OCI-LY7 (cell line): ENCODE data around the gene TUBB1. TPM values are rescaled to one million over a fixed set of nuclear protein-coding genes. Genes with fewer than 3 reads are reported as not detected.

Experiments
- BruUV-seq: library from RNA; stranded (reverse); fragments of 400-500 nt; replicated peaks from 2 replicates; lab custom pipeline; 2021; lab: Mats Ljungman, UMichigan
- CTCF ChIA-PET: fragments of 300-600 bp; sonication (Branson Sonifier 250); formaldehyde crosslinking; loops from one replicate; lab custom pipeline; 2022; ENCODE audit warnings: antibody characterized with exemption; ENCODE audit not compliant: unreplicated experiment; lab: Charles Lee
- POLR2A ChIA-PET: fragments of 300-600 bp; sonication (Branson Sonifier 250); formaldehyde crosslinking; loops from one replicate; lab custom pipeline; 2022; ENCODE audit warnings: antibody characterized with exemption; lab: Charles Lee
- DNase-seq: peaks from one replicate; pipeline ENCODE4 v3.0.0-alpha.2; 2015; ENCODE audit warnings: low spot score
- H2AFZ ChIP-seq: fragments of 200-600 bp; sonication (generic), shearing (Covaris generic); 2 replicates; pipeline ENCODE4 v1.6.1; 2014; ENCODE audit warnings: mild to moderate bottlenecking, antibody characterized with exemption, low read length, moderate library complexity
- H3K27ac ChIP-seq: fragments of 200-600 bp; sonication (generic); 2 replicates; pipeline ENCODE4 v1.5.1; 2014; ENCODE audit warnings: mixed run types, low read depth, mild to moderate bottlenecking, moderate library complexity, low read length, inconsistent platforms; ENCODE audit not compliant: poor library complexity, severe bottlenecking
- H3K36me3 ChIP-seq: fragments of 200-600 bp; sonication (generic); 2 replicates; pipeline ENCODE4 v1.6.1; 2014; ENCODE audit warnings: mild to moderate bottlenecking, antibody characterized with exemption, low read length, moderate library complexity, mixed read lengths; ENCODE audit not compliant: insufficient read depth
- H3K4me1 ChIP-seq: fragments of 200-600 bp; sonication (generic); 2 replicates; pipeline ENCODE4 v1.5.1; 2014; ENCODE audit warnings: mild to moderate bottlenecking, low read length; ENCODE audit not compliant: insufficient read depth, poor library complexity, severe bottlenecking
- H3K4me2 ChIP-seq: fragments of 200-600 bp; sonication (generic); 2 replicates; pipeline ENCODE4 v1.6.1; 2014; ENCODE audit warnings: mild to moderate bottlenecking, low read length
- H3K4me3 ChIP-seq: fragments of 200-600 bp; sonication (generic); 2 replicates; pipeline ENCODE4 v1.5.1; 2014; ENCODE audit warnings: mild to moderate bottlenecking, low read depth, low read length; ENCODE audit not compliant: poor library complexity, severe bottlenecking
- H3K79me2 ChIP-seq: fragments of 200-600 bp; sonication (generic); 2 replicates; pipeline ENCODE4 v1.6.1; 2016; ENCODE audit warnings: low read depth, mild to moderate bottlenecking, low read length, moderate library complexity, mixed read lengths; ENCODE audit not compliant: insufficient read depth
- H3K9me2 ChIP-seq: fragments of 200-600 bp; sonication (generic); 2 replicates; pipeline ENCODE4 v1.6.1; 2016; ENCODE audit warnings: mild to moderate bottlenecking, low read length, mixed read lengths; ENCODE audit not compliant: insufficient read depth
- H3K9me3 ChIP-seq: fragments of 200-600 bp; sonication (generic); 2 replicates; pipeline ENCODE4 v1.6.1; 2014; ENCODE audit warnings: mild to moderate bottlenecking, mixed run types, low read length, mixed read lengths
- H4K20me1 ChIP-seq: fragments of 200-600 bp; sonication (generic); 2 replicates; pipeline ENCODE4 v1.6.1; 2014; ENCODE audit warnings: mild to moderate bottlenecking, antibody characterized with exemption, low read length, moderate library complexity, mixed read lengths; ENCODE audit not compliant: insufficient read depth
- EZH2phosphoT487 ChIP-seq: fragments of 200-600 bp; sonication (generic); IDR thresholded peaks from 2 replicates; pipeline ENCODE4 v1.6.1; 2018; ENCODE audit warnings: low read depth, borderline replicate concordance, mild to moderate bottlenecking, mixed run types, antibody characterized with exemption, low read length, moderate library complexity, mixed read lengths
- intact Hi-C: fragments of 100-400 bp; cut with micrococcal nuclease; formaldehyde crosslinking; loops from one replicate; pipeline ENCODE4 v1.10.0; 2022; ENCODE audit not compliant: unreplicated experiment
- total RNA-seq, 2 experiments: library from RNA; depleted of rRNA in 1 of 2; stranded (reverse); fragments of >200 nt in 1 of 2; shearing (Covaris generic) in 1 of 2; gene quantifications; 2 replicates each; pipeline ENCODE4 v1.2.3, GENCODE V29; 2014 to 2022
- TF ChIP-seq, protein P1 (sequence below): fragments of 200-600 bp; sonication (generic); conservative IDR thresholded peaks from 2 replicates; pipeline ENCODE4 v1.5.1; 2014; ENCODE audit warnings: mild to moderate bottlenecking, antibody characterized with exemption, low read length, moderate library complexity, mixed read lengths

The TUBB1 gene
- total RNA-seq, 2 experiments from 2014 or later, result 0.11 TPM; not detected in 1

DNA sequence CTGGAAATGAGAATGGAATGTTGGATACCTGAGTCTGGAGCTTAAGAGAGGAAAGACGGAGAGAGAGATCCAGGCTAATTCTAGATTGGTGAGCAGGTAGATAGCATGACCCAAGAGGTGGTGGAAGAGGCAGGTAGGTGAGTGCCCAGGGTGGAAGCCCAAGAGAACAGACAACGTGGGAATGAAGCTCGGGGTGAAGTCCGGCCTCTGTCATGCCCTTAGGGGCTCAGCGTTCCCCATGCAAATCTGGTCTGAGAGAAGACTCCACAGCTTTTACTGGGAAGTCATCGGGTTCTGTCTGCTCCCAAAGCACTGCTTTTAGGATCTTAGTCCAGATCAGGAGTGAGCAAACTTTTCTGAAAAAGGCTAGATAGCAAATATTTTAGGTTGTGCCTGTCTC lies 34.5 kb upstream of the TUBB1 start:
- CTCF ChIA-PET, result no interaction called here
- peaks cover 60% of the 10 kb centered on the region for H3K36me3 ChIP-seq
- TF ChIP-seq, protein P1, sequence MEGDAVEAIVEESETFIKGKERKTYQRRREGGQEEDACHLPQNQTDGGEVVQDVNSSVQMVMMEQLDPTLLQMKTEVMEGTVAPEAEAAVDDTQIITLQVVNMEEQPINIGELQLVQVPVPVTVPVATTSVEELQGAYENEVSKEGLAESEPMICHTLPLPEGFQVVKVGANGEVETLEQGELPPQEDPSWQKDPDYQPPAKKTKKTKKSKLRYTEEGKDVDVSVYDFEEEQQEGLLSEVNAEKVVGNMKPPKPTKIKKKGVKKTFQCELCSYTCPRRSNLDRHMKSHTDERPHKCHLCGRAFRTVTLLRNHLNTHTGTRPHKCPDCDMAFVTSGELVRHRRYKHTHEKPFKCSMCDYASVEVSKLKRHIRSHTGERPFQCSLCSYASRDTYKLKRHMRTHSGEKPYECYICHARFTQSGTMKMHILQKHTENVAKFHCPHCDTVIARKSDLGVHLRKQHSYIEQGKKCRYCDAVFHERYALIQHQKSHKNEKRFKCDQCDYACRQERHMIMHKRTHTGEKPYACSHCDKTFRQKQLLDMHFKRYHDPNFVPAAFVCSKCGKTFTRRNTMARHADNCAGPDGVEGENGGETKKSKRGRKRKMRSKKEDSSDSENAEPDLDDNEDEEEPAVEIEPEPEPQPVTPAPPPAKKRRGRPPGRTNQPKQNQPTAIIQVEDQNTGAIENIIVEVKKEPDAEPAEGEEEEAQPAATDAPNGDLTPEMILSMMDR, result no peak
- no peak for TF ChIP-seq EZH2phosphoT487
- no peaks in the 10 kb centered on the region for H3K9me3 ChIP-seq
- H3K27ac ChIP-seq, result no peak overlapping the region
- BruUV-seq, result no TSS peak
- H3K9me2 ChIP-seq, result no peaks in the 10 kb centered on the region
- peaks cover 12% of the 10 kb centered on the region; the same call in 1 of the 2 replicates for H4K20me1 ChIP-seq
- POLR2A ChIA-PET, result interaction anchor here (4.1 kb wide), 1 partner anchor 9 kb away, joined by 13 read pairs; no protein-coding TSS in a partner anchor
- H3K4me1 ChIP-seq, result peaks cover 35% of the 10 kb centered on the region
- no peak overlapping the region for H3K4me3 ChIP-seq
- intact Hi-C loops, result loop anchor here (5.0 kb wide), 3 partner anchors 58 to 112 kb away; partner anchors contain the start of gene PRELID3B
- peaks cover 49% of the 10 kb centered on the region for H3K79me2 ChIP-seq
- H3K4me2 ChIP-seq, result peak overlapping the region; percentile 48; the same call in 1 of the 2 replicates
- no peak for DNase-seq
- no peak overlapping the region for H2AFZ ChIP-seq

DNA sequence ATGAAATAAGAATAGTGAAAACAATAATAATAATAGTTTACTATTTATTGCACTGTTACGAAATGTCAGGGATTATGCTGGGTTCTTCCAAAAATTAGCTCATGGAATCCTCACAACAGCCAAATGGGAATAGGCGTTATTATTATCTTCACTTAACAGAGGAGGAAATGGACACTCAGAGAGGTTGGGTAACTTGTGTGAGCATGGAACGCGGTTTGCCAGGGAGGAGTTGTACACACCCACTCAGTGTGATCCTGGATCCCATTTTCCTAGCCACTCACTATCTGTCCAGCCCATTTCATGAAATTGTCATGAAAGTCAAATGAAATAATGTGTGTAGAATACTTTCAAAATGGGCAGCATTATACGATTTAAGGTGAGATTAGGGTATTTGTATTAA lies 33.6 kb upstream of the TUBB1 start:
- no TSS peak for BruUV-seq
- CTCF ChIA-PET, result no interaction called here
- intact Hi-C loops, result no loop called here

More for the DNA sequence above, 33.6 kb upstream of the TUBB1 start:
- H3K36me3 ChIP-seq, result peaks cover 69% of the 10 kb centered on the region
- H3K4me2 ChIP-seq, result no peak overlapping the region
- no peak for TF ChIP-seq EZH2phosphoT487
- TF ChIP-seq, protein P1, result no peak
- peaks cover 12% of the 10 kb centered on the region; the same call in 1 of the 2 replicates for H4K20me1 ChIP-seq
- H2AFZ ChIP-seq, result no peak overlapping the region
- H3K4me3 ChIP-seq, result no peak overlapping the region
- POLR2A ChIA-PET, result no interaction called here
- H3K27ac ChIP-seq, result no peak overlapping the region
- no peaks in the 10 kb centered on the region for H3K9me2 ChIP-seq
- DNase-seq, result no peak
- no peaks in the 10 kb centered on the region for H3K9me3 ChIP-seq
- H3K79me2 ChIP-seq, result peaks cover 49% of the 10 kb centered on the region
- peaks cover 32% of the 10 kb centered on the region for H3K4me1 ChIP-seq
